AG08395 (cell line): ENCODE data around the gene SMAD6.
"Not testable (repeated sequence)": the region's sequence is repeated elsewhere in the genome, so short reads cannot be mapped to it uniquely, and the experiment has no call there.

ENCODE experiments used
- DNase-seq: peaks from one replicate; pipeline ENCODE4 v3.0.0; 2012; ENCODE audit warnings: mixed read lengths, low spot score

Gene SMAD6

GRCh38 chr15:66825139-66825538, 123.1 kb downstream of the SMAD6 start:
- no peak for DNase-seq

- no peak for DNase-seq
Measured at GRCh38 chr15:66825731-66826130, 123.7 kb downstream of the SMAD6 start.

DNA sequence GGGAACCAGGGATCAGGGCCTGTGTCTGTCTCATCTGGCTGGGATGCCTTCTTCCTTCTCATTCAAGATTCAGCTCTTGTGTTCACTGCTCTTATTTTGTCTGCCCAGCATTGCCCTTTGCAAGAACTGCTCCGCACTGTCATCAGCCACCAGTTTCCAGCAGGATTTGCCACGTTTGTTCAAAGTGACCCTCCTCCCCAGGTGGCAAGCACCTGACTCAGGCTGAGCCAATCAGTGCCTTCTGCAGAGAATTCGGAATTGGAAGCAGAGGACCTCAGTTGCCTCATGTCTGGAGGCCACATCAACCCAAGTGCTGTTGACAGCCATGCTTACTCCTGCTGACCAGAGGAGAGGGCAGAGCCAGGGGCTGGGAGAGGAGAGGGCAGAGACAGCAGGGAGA, 124.5 kb downstream of the SMAD6 start:
- DNase-seq = no peak

- no peak for DNase-seq
Measured at GRCh38 chr15:66827039-66827697, 125.1 kb downstream of the SMAD6 start.

DNA sequence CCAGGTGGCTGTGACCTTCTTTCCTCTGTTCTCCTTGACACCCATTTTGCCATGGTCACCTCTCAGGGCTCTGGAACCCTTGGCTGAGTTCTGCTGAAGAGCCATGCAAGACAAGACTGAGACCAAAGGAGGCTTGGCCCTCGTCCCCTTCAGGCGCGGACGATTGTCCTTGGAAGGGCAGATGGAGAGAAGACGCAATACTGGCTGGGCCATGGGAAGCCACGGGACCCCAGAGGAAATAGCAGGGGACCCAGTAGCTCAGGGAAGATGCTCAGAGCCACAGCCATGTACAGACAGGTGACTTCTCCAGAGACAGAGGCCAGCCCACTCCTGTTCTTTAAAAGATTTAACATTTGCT, 125.6 kb downstream of the SMAD6 start:
- no peak for DNase-seq

GRCh38 chr15:66828817-66829541, 126.9 kb downstream of the SMAD6 start:
- not testable (repeated sequence) for DNase-seq

- no peak for DNase-seq
Measured at GRCh38 chr15:66829551-66830121, 127.6 kb downstream of the SMAD6 start.

DNA sequence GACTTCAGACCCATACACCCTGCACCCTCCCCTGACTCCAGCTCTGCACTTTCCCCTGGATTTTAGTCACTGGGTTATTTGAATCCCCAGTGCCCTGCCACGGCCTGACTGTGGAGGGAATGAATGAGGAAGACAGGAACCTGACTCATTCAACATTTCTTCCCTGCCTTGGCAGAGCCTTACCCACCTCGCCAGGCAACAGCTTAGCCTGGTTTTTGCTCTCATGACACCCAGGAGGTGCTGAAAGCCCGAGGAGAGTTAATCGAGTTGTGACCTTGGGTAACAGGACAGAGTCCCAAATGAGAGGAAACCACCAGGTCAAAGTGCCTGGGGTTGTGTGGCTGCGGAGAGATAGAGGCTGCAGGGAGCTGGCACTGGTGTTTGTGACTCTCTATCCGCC, 128.3 kb downstream of the SMAD6 start:
- DNase-seq = peak; percentile 82

- no peak for DNase-seq
Measured at GRCh38 chr15:66830823-66831222, 128.8 kb downstream of the SMAD6 start.

GRCh38 chr15:66831289-66831688, 129.3 kb downstream of the SMAD6 start:
- no peak for DNase-seq

DNA sequence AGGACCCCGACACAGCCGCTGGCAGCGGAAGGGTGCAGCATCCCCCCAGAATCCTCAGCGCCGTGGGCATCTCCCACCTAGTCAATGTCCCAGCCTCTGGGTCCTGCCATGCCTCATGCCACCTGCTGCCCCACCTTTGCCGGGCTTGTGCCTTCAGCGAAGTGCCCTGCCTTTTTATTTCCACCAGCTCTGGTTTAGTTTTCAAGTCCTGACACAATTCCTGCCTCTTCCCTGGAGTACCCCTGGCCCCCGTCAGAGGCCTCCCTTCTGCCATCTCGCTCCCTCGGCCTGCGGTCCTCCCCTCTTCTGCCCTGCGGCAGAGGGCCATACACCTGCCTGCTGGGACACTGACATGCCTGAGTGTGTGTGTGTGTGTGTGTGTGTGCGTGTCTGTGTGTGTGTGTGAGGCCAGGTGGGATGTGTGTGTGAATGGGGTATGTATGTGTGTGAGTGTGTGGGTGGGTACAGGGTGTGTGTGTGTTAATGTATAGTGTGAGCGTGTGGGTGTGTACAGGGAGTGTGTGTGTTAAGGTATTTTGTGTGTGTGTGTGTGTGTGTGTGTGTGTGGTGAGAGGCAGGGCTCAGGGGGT, 129.9 kb downstream of the SMAD6 start:
- DNase-seq = no peak
